Effector memory CD4-positive, alpha-beta T cell (primary cell): ENCODE data around the gene GPN3.
"Not testable (repeated sequence)": the region's sequence is repeated elsewhere in the genome, so short reads cannot be mapped to it uniquely, and the experiment has no call there.

ENCODE experiments used
- DNase-seq, 3 donors: peaks; one replicate each; pipeline ENCODE4 v3.0.0-alpha.2; 2020
- H3K27ac ChIP-seq: 2 replicates; pipeline ENCODE4 v1.7.0; 2013; ENCODE audit warnings: mild to moderate bottlenecking, low read length, moderate library complexity; ENCODE audit not compliant: insufficient read depth, poor library complexity, severe bottlenecking
- H3K27me3 ChIP-seq: replicated peaks from 2 replicates; pipeline ENCODE4 v1.7.0; 2013; ENCODE audit warnings: mild to moderate bottlenecking, low read length; ENCODE audit not compliant: insufficient read depth, control insufficient read depth, poor library complexity, severe bottlenecking
- H3K36me3 ChIP-seq: 2 replicates; pipeline ENCODE4 v1.7.0; 2013; ENCODE audit warnings: mild to moderate bottlenecking, low read length, moderate library complexity; ENCODE audit not compliant: control insufficient read depth, insufficient read depth
- H3K4me1 ChIP-seq: 2 replicates; pipeline ENCODE4 v1.7.0; 2013; ENCODE audit warnings: low read length, mild to moderate bottlenecking; ENCODE audit not compliant: control insufficient read depth, insufficient read depth, poor library complexity, severe bottlenecking
- H3K4me3 ChIP-seq: 2 replicates; pipeline ENCODE4 v1.7.0; 2013; ENCODE audit warnings: low read length, low read depth, mild to moderate bottlenecking; ENCODE audit not compliant: insufficient read depth, poor library complexity, severe bottlenecking
- H3K9me3 ChIP-seq: 2 replicates; pipeline ENCODE4 v1.7.0; 2013; ENCODE audit warnings: mild to moderate bottlenecking, low read length, moderate library complexity; ENCODE audit not compliant: control insufficient read depth

Gene GPN3

GRCh38 chr12:110498984-110499706 is 31.1 kb upstream of the GPN3 start:
- H3K27ac ChIP-seq: no peak overlapping the region
- H3K4me1 ChIP-seq: peaks cover 10% of the 10 kb centered on the region
- H3K9me3 ChIP-seq: no peaks in the 10 kb centered on the region
- DNase-seq: no peak
- no peaks in the 10 kb centered on the region for H3K27me3 ChIP-seq
- H3K36me3 ChIP-seq: peaks cover 9% of the 10 kb centered on the region
- no peak overlapping the region for H3K4me3 ChIP-seq

DNA sequence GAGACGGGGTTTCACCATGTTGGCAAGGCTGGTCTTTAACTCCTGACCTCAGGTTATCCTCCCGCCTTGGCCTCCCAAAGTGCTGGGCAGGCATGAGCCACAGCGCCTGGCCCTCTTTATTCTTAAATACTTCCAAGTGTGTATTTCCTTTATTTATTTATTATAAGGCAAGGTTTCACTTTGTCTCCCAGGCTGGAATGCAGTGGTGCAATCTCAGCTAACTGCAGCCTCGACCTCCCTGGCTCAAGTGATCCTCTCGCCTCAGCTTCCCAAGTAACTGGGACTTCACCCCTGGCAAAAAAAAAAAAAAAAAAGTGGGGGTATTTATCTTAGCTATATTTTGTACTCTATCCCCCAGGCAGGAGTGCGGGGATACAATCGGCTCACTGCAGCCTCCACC is 7.4 kb upstream of the GPN3 start:
- no peak for DNase-seq
- Histone ChIP-seq H3K36me3 (peaks cover 3% of the 10 kb centered on the region), H3K9me3 (no peaks in the 10 kb centered on the region), H3K27me3 (no peaks in the 10 kb centered on the region), H3K4me3 (no peak overlapping the region), H3K27ac (no peak overlapping the region), H3K4me1 (no peaks in the 10 kb centered on the region)

DNA sequence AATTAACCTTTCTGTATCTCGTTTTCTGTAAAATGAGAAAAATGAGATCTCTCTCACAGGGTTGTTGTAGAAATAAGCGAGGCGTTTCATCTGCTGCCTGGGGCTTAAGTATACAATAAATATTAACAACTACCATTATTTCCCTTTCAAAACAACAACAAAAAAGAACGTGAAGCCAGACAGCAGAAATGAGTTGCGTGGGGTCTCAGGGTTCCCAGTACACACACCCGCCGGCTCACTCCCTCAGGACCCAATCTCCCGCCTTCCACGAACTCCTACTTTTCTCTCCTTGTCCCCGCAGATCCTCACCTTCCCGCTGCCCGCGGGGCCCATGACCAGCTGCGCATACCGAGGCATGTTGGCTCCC is 227 bp downstream of the GPN3 start:
- H3K4me1 ChIP-seq: peaks cover 8% of the 10 kb centered on the region
- H3K27me3 ChIP-seq: no peaks in the 10 kb centered on the region
- H3K27ac ChIP-seq: peak overlapping the region; percentile 87
- H3K36me3 ChIP-seq: peaks cover 9% of the 10 kb centered on the region
- DNase-seq: no peak
- no peaks in the 10 kb centered on the region for H3K9me3 ChIP-seq
- H3K4me3 ChIP-seq: peak overlapping the region; percentile 88

DNA sequence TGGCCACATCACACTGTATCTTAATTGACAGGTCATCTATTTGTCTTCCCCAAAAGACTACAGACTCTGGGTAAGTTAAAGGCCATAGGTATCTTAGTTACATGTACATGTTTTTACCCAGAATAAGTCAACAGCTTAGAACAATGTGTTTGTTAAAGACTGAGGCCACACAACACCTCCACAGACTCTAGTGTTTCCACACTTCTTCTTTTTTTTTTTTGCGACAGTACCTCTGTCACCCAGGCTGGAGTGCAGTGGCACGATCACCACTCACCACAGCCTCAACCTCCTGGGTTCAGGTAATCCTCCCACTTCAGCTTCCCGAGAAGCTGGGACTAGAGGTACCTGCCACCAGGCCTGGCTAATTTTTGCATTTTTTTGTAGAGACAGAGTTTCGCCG is 1.3 kb downstream of the GPN3 start:
- Histone ChIP-seq H3K36me3 (peaks cover 9% of the 10 kb centered on the region), H3K27me3 (no peaks in the 10 kb centered on the region), H3K9me3 (no peaks in the 10 kb centered on the region), H3K27ac (no peak overlapping the region), H3K4me3 (no peak overlapping the region), H3K4me1 (peaks cover 8% of the 10 kb centered on the region)
- no peak for DNase-seq

DNA sequence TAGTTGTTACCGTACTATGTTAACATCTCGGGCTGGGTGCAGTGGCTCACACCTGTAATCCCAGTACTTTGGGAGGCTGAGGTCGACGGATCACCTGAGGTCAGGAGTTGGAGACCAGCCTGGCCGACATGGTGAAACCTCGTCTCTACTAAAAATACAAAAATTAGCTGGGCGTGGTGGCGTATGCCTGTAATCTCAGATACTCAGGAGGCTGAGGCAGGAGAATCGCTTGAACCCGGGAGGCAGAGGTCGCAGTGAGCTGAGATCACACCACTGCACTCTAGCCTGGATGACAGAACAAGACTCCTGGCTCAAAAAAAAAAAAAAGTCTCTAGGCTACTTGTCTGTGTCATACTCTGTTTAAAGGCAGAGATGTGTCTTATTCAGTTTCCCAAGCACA is 2.3 kb downstream of the GPN3 start:
- H3K9me3 ChIP-seq, DNase-seq, H3K36me3 ChIP-seq, H3K4me3 ChIP-seq, H3K27me3 ChIP-seq, H3K4me1 ChIP-seq, H3K27ac ChIP-seq: not testable (repeated sequence)

- Histone ChIP-seq H3K4me3 (no peak overlapping the region), H3K36me3 (peaks cover 9% of the 10 kb centered on the region), H3K9me3 (no peaks in the 10 kb centered on the region), H3K4me1 (peaks cover 8% of the 10 kb centered on the region), H3K27me3 (no peaks in the 10 kb centered on the region), H3K27ac (no peak overlapping the region)
- DNase-seq: no peak
Measured at GRCh38 chr12:110465024-110465423, 3.0 kb downstream of the GPN3 start.

DNA sequence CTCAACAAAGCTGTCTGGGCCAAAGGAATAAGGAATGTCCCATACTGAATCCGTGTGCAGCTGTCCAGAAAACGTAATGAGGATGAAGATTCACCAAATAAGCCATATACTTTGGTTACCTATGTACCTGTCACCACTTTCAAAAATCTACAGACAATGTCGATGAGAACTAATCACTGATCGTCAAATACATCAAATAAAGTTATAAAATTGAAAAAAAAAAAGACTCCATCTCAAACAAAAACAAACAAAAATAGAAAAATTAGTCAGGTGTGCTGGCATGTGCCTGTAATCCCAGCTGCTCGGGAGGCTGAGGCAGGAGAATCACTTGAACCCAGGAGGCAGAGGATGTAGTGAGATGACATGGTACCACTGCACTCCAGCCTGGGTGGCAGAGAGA is 6.9 kb downstream of the GPN3 start:
- H3K4me3 ChIP-seq, H3K27me3 ChIP-seq, DNase-seq, H3K4me1 ChIP-seq, H3K27ac ChIP-seq, H3K9me3 ChIP-seq: not testable (repeated sequence)
- H3K36me3 ChIP-seq: peaks cover 18% of the 10 kb centered on the region

GRCh38 chr12:110458756-110459155 is 9.3 kb downstream of the GPN3 start:
- no peak overlapping the region for H3K27ac ChIP-seq
- no peak for DNase-seq
- no peaks in the 10 kb centered on the region for H3K4me1 ChIP-seq
- no peaks in the 10 kb centered on the region for H3K27me3 ChIP-seq
- no peaks in the 10 kb centered on the region for H3K9me3 ChIP-seq
- peaks cover 9% of the 10 kb centered on the region for H3K36me3 ChIP-seq
- no peak overlapping the region for H3K4me3 ChIP-seq

GRCh38 chr12:110453569-110454296 is 14.3 kb downstream of the GPN3 start:
- H3K4me3 ChIP-seq: no peak overlapping the region
- H3K4me1 ChIP-seq: no peaks in the 10 kb centered on the region
- no peak overlapping the region for H3K27ac ChIP-seq
- H3K27me3 ChIP-seq: no peaks in the 10 kb centered on the region
- peaks cover 7% of the 10 kb centered on the region for H3K36me3 ChIP-seq
- no peak for DNase-seq
- H3K9me3 ChIP-seq: no peaks in the 10 kb centered on the region

DNA sequence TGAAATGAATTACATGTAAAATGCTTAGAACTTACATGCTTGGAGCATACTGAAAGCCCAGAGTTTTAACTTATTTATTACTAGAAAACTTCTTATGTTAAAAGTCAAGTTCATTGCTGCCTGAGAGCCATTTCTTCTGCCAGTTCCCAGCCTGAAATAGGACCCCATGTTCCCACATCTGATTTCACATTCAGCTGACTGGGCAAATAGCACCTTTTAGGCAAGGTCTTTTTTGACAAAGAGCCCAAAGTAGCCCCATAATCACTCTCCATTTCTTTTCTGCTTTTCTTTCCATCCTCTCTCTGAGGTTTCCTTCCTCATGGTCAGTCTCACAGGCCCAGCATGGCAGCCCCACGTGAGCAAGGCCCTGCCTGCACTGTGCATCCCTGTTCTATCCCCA is 16.8 kb downstream of the GPN3 start:
- Histone ChIP-seq H3K4me3 (no peak overlapping the region), H3K36me3 (peaks cover 6% of the 10 kb centered on the region), H3K27me3 (no peaks in the 10 kb centered on the region), H3K4me1 (peaks cover 7% of the 10 kb centered on the region), H3K27ac (no peak overlapping the region), H3K9me3 (no peaks in the 10 kb centered on the region)
- DNase-seq: no peak
